Mucosa of rectum (tissue), 2 donors: ENCODE data around the gene EFCAB6.

Experiments used
- H3K27ac ChIP-seq, 2 donors: one replicate each; pipeline ENCODE4 v1.7.0; 2013; ENCODE audit warnings: inconsistent platforms in 2 of 2, low read depth in 2 of 2, low read length in 2 of 2
- H3K27me3 ChIP-seq, 2 donors: one replicate each; pipeline ENCODE4 v1.7.0; 2013; ENCODE audit warnings: low read length in 2 of 2; ENCODE audit not compliant: control insufficient read depth in 2 of 2, insufficient read depth in 2 of 2
- H3K36me3 ChIP-seq, 2 donors: one replicate each; pipeline ENCODE4 v1.7.0; 2013; ENCODE audit warnings: low read length in 2 of 2; ENCODE audit not compliant: control insufficient read depth in 2 of 2, insufficient read depth in 2 of 2
- H3K4me1 ChIP-seq, 2 donors: one replicate each; pipeline ENCODE4 v1.7.0; 2013; ENCODE audit warnings: low read length in 2 of 2, mild to moderate bottlenecking in 1 of 2; ENCODE audit not compliant: control insufficient read depth in 2 of 2, insufficient read depth in 2 of 2
- H3K4me3 ChIP-seq, 2 donors: one replicate each; pipeline ENCODE4 v1.7.0; 2013; ENCODE audit warnings: low read length in 2 of 2
- H3K9ac ChIP-seq, 2 donors: one replicate each; pipeline ENCODE4 v1.7.0; 2013; ENCODE audit warnings: low read length in 2 of 2, low read depth in 1 of 2, mild to moderate bottlenecking in 1 of 2
- H3K9me3 ChIP-seq, 2 donors: one replicate each; pipeline ENCODE4 v1.7.0; 2013; ENCODE audit warnings: low read length in 2 of 2; ENCODE audit not compliant: control insufficient read depth in 2 of 2
- donor health status: healthy.
- donor health status: Normal muscosa, but diverticular disease.

Gene EFCAB6

DNA sequence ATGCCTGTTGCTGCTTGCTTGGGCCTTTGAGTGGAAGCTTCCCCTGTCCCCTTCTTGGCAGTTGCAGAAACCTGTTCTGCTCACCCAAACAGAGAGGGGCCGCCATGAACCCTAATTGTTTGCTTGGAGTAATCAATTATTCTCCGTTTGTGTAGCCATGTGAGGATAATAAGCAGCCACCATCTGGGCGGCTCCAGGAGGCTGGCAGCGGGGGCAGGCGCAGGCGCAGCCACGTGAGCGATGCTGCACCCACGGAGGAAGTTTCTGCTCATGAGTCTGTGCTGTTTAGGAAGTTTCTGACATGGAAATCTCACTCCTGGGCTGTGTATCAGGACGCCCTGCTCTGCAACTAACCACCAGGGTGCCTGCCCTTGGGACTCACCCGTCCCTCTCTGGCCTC, 310.2 kb downstream of the EFCAB6 start:
- Histone ChIP-seq H3K36me3 (no peaks in the 10 kb centered on the region), H3K27ac (no peak overlapping the region), H3K4me1 (no peaks in the 10 kb centered on the region), H3K4me3 (no peak overlapping the region), H3K9me3 (no peaks in the 10 kb centered on the region), H3K9ac (no peak overlapping the region), H3K27me3 (no peaks in the 10 kb centered on the region)

DNA sequence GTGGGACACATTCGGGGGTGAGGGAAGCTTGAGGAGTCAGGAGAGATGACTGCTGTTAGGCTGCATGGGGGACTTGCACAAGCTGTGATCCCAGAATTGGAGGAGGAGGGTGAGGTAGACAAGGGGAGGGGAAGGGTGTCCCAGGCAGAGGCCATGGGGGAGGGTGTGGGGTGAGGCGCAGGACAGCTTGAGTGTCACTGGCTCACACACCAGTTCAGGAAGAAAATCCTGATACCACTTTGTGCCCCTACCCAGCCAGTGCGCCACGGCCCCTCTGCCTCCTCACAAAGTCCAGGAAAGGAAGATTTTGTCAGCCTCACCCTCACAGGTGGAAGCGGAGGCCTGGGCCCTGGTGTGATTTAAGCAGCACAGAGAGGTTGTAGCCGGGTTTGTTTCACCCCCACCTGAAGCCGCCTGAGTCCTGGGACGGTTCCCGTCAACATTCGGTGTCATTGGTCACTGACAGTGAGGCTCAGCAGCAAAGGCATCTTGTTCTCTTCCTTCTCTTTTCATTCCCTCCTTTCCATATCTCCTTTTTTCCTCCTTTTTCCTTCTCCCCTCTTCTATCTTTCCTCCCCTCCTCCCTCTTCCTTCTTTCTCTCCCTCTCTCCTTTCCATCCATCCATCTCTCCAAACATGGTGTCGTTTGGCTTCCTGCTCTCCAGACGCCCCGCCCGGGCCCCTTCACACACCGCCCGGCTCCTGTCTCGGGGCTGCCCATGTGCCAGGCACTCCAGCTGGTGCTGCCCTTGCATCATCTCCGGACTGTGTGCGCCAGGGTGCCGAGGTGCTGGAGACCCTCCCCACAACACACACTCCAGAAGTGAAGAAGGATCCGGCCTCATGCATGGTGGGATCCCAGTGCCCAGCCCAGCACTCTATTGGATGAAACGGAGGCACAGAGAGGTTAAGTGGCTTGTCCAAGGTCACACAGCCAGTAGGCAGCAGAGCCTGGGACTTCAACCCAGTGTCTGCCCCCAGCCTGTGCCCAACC, 311.0 kb downstream of the EFCAB6 start:
- no peak overlapping the region for H3K27ac ChIP-seq
- H3K9ac ChIP-seq: no peak overlapping the region
- H3K27me3 ChIP-seq: no peaks in the 10 kb centered on the region
- H3K9me3 ChIP-seq: no peaks in the 10 kb centered on the region
- H3K4me1 ChIP-seq: no peaks in the 10 kb centered on the region
- no peak overlapping the region for H3K4me3 ChIP-seq
- no peaks in the 10 kb centered on the region for H3K36me3 ChIP-seq

DNA sequence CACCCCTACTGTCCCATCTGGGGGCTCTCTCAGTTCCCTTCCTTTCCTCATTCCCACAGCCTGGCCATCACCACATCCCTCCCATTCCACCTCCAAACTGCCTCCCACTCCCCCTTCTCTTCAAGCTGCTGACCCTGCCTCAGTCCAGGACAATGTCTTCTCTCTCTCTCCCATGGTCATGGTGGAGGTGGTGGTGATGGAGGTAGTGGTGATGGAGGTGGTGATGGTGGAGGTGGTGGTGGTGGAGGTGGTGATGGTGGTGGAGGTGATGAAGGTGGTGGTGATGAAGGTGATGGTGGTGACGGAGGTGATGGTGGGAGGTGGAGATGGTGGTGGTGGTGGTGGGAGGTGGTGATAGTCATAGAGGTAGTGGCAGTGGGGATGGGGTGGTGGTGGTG, 313.2 kb downstream of the EFCAB6 start:
- Histone ChIP-seq H3K9ac (no peak overlapping the region), H3K4me1 (no peaks in the 10 kb centered on the region), H3K27ac (no peak overlapping the region), H3K27me3 (no peaks in the 10 kb centered on the region), H3K4me3 (no peak overlapping the region), H3K9me3 (no peaks in the 10 kb centered on the region), H3K36me3 (no peaks in the 10 kb centered on the region)

DNA sequence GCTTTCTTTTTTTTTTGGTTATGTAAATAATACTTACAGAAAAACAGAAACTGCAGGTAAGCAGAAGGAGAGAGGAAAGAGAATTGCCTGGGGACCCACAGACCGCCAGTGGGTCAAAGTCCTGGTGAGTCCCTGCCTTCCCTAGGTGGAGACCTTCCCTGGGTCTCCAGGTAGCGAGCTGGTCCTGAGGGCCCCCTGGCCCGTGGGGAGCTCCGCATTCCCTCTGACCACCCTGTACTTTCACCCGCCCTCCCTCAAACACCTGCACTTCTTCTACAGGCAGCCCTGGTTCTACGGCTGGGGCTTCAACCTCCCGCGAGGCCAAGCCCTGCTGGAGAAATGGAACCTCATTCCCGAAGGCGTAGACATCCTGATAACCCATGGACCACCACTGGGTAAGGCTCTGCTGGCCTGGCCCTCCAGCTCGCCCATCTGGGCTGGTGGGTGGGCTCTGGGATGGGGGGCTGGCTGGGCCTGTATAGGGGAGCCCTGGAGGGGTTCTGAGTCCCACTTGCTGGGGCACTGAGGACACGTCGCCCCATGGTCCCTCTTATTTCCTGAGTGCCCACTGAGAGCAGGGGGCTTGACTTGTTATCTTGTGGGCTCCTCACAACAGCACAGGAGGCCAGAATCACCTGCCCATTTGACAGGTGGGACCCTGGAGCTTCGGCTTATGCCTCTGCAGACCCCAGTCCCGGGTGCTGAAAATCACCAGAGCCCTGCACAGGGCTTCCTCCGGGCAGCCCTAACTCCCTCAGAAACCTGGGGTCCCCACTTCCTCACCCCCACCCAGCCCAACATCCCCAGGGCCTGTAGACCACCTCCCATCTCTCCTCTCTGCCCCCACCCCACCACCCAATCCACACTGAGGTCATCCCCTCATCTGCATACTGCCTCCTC, 313.9 kb downstream of the EFCAB6 start:
- no peaks in the 10 kb centered on the region for H3K36me3 ChIP-seq
- no peaks in the 10 kb centered on the region for H3K9me3 ChIP-seq
- H3K4me3 ChIP-seq: no peak overlapping the region
- no peak overlapping the region for H3K9ac ChIP-seq
- H3K27ac ChIP-seq: no peak overlapping the region
- no peaks in the 10 kb centered on the region for H3K4me1 ChIP-seq
- H3K27me3 ChIP-seq: no peaks in the 10 kb centered on the region

DNA sequence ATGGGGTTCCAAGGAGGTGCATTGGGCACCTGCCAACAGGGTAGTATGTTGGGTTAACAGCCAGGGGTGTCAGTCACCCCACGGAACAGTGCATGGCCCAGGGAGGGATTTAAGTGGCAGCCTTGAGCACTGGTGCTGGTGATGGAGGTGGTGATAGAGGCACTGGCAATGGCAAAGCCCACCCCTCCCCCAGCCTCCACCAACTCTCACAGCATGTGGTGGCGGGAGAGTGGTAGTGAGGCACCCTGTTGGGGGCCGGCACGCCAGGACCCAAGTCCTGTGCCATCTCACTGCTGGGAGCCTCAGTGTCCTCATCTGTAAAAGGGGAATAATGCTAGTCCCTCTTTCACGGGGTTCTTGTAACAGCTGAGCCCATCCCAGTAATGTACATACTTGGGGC, 318.8 kb downstream of the EFCAB6 start:
- Histone ChIP-seq H3K27me3 (no peaks in the 10 kb centered on the region), H3K36me3 (no peaks in the 10 kb centered on the region), H3K4me1 (no peaks in the 10 kb centered on the region), H3K9ac (no peak overlapping the region), H3K9me3 (no peaks in the 10 kb centered on the region), H3K4me3 (no peak overlapping the region), H3K27ac (no peak overlapping the region)

DNA sequence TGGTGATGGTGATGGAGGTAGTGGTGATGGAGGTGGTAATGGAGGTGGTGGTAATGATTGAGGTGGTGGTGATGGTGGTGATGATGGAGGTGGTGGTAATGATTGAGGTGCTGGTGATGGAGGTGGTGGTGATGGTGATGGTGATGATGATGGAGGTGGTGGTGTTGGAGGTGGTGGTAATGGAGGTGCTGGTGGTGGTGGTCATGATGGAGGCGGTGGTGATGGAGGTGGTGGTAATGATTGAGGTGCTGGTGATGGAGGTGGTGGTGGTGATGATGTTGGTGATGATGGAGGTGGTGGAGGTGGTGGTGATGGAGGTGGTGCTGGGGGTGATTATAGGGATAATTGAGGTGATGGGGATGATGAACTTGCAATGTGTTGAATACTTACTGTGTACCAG, 320.4 kb downstream of the EFCAB6 start:
- H3K27ac ChIP-seq: no peak overlapping the region
- H3K27me3 ChIP-seq: peaks cover 0 to 3% of the 10 kb centered on the region in 2 donors
- H3K36me3 ChIP-seq: no peaks in the 10 kb centered on the region
- H3K9me3 ChIP-seq: no peaks in the 10 kb centered on the region
- no peak overlapping the region for H3K4me3 ChIP-seq
- H3K9ac ChIP-seq: no peak overlapping the region
- H3K4me1 ChIP-seq: no peaks in the 10 kb centered on the region

DNA sequence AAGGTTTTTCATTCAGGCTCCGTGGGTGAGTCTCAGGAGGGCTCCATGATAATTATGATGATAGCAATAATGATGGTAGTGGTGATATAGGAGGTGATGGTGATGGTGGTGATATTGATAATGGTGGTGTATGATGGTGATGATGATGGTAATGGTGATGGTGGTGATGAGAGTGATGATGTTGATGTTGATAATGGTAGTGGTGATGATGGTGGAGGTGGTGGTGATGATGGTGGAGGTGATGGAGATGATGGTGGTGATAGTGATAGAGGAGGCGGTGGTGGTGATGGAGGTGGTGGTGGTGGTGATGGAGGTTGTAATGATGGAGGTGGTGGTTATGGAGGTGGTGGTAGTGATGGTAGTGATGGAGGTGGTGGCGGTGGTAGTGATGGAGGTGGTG, 320.9 kb downstream of the EFCAB6 start:
- no peak overlapping the region for H3K27ac ChIP-seq
- H3K9ac ChIP-seq: no peak overlapping the region
- H3K9me3 ChIP-seq: no peaks in the 10 kb centered on the region
- no peaks in the 10 kb centered on the region for H3K4me1 ChIP-seq
- H3K36me3 ChIP-seq: no peaks in the 10 kb centered on the region
- H3K4me3 ChIP-seq: no peak overlapping the region
- H3K27me3 ChIP-seq: peaks cover 0 to 3% of the 10 kb centered on the region in 2 donors

DNA sequence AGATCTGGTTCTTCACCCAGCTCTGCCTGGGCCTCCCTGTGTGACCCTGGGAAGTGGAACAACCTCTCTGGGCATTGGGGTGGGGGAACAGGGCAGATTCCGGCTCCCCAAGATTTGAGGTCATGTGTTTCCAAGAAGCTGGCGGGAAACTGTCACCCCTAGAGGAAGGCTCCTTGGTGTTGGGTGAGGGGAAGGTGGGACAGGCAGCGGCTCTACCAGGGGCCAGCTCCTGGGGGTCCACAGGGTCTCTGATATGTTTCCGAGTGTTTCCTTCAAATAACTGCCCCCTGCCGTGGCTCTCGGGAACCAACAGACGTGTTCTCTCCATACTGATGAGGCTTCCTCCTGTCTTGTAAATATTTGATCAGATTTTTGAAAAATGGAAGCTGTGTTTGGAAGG, 321.8 kb downstream of the EFCAB6 start:
- Histone ChIP-seq H3K4me3 (no peak overlapping the region), H3K9me3 (no peaks in the 10 kb centered on the region), H3K36me3 (no peaks in the 10 kb centered on the region), H3K9ac (no peak overlapping the region), H3K27me3 (peaks cover 0 to 3% of the 10 kb centered on the region in 2 donors), H3K4me1 (no peaks in the 10 kb centered on the region), H3K27ac (no peak overlapping the region)

DNA sequence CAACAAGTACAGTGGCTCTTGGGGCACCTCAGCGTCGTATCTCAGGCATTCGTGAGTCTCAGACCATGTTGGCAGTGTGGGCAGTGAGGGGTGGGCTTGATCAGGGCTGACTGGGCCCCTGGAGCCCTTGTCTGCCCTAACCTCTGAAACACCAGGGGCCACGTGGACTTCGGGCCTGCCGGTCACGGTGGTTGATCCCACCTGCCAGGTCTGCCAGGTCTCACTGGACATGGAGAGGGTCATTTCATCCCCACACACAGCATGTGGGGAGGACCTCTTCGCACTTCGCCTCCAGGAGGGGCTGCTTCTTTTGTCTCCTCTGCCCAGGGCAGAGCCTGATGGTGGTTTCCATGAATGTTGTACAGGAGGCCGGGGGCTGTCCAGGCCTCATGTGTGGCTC, 323.2 kb downstream of the EFCAB6 start:
- Histone ChIP-seq H3K9me3 (no peaks in the 10 kb centered on the region), H3K36me3 (no peaks in the 10 kb centered on the region), H3K27ac (no peak overlapping the region), H3K4me1 (no peaks in the 10 kb centered on the region), H3K4me3 (no peak overlapping the region), H3K27me3 (peaks cover 0 to 3% of the 10 kb centered on the region in 2 donors), H3K9ac (no peak overlapping the region)
